Inferior parietal cortex (tissue), 1 donor: ENCODE measurements around the gene SLC35A2.

Source experiments
- DNase-seq: peaks from one replicate; pipeline ENCODE4 v3.0.0-alpha.2; 2016; ENCODE audit errors: extremely low spot score

SLC35A2 gene

GRCh38 chrX:48927736-48928382, 16.4 kb upstream of the SLC35A2 start:
- DNase-seq = no peak

- DNase-seq = no peak
These were observed 15.7 kb upstream of the SLC35A2 start for GRCh38 chrX:48927123-48927522.

GRCh38 chrX:48924270-48924669, 12.8 kb upstream of the SLC35A2 start:
- DNase-seq = no peak

GRCh38 chrX:48923771-48924170, 12.3 kb upstream of the SLC35A2 start:
- no peak for DNase-seq

GRCh38 chrX:48920718-48921104, 9.3 kb upstream of the SLC35A2 start:
- no peak for DNase-seq

GRCh38 chrX:48919947-48920717, 8.7 kb upstream of the SLC35A2 start:
- DNase-seq = no peak

- no peak for DNase-seq
These were observed 8.0 kb upstream of the SLC35A2 start for GRCh38 chrX:48919360-48919841.

- peak; percentile 83 for DNase-seq
These were observed 7.3 kb upstream of the SLC35A2 start, which contains the start of gene PIM2 for GRCh38 chrX:48918643-48919340. TSS of gene PIM2 (minus strand) at chrX:48919024. CDS start at chrX:48918834, 190 bp downstream.

- no peak for DNase-seq
These were observed 6.8 kb upstream of the SLC35A2 start for GRCh38 chrX:48918301-48918642.

- peak; percentile 89 for DNase-seq
These were observed 5.9 kb upstream of the SLC35A2 start for GRCh38 chrX:48917139-48918001.

GRCh38 chrX:48914593-48915493, 3.4 kb upstream of the SLC35A2 start:
- no peak for DNase-seq

- no peak for DNase-seq
These were observed 2.3 kb upstream of the SLC35A2 start for GRCh38 chrX:48913605-48914366.

- no peak for DNase-seq
These were observed 477 bp downstream of the SLC35A2 start for GRCh38 chrX:48910926-48911411.

GRCh38 chrX:48909703-48910294, 1.6 kb downstream of the SLC35A2 start:
- DNase-seq = no peak

GRCh38 chrX:48908600-48908999, 2.8 kb downstream of the SLC35A2 start:
- DNase-seq = no peak

GRCh38 chrX:48905090-48905790, 6.2 kb downstream of the SLC35A2 start:
- DNase-seq = no peak

- DNase-seq = no peak
These were observed 6.8 kb downstream of the SLC35A2 start for GRCh38 chrX:48904626-48905025.

- no peak for DNase-seq
These were observed 7.3 kb downstream of the SLC35A2 start for GRCh38 chrX:48904180-48904579.

GRCh38 chrX:48903290-48903689, 8.2 kb downstream of the SLC35A2 start:
- no peak for DNase-seq
